Esophagus mucosa (tissue), 1 donor: ENCODE data around the gene SEMA6A. TPM values are rescaled to one million over a fixed set of nuclear protein-coding genes. Genes with fewer than 3 reads are reported as not detected.

Experiments
- ATAC-seq: fragments of 200-7000 bp; cut with Tn5 transposase; one replicate; pipeline ENCODE4 v1.9.1; 2020
- total RNA-seq: library from RNA; stranded (reverse); gene quantifications from one replicate; pipeline ENCODE4 v1.2.4, GENCODE V29; 2023
- donor health status: DM: yes; HTN: yes; CAD: no.

The SEMA6A gene
- total RNA-seq, 1 donor from 2014 or later = 6.1 TPM

GRCh38 chr5:116396476-116397099 is 178.0 kb downstream of the SEMA6A start:
- ATAC-seq = no peak

GRCh38 chr5:116395631-116396203 is 178.9 kb downstream of the SEMA6A start:
- no peak for ATAC-seq

- no peak for ATAC-seq
These were observed 179.4 kb downstream of the SEMA6A start for GRCh38 chr5:116395226-116395625.

GRCh38 chr5:116394186-116394867 is 180.3 kb downstream of the SEMA6A start:
- no peak for ATAC-seq
